ENCODE measurements around the gene IGSF9B. TPM values are rescaled to one million over a fixed set of nuclear protein-coding genes. Genes with fewer than 3 reads are reported as not detected.

The IGSF9B gene
- total and polyA plus RNA-seq, 9 donors, result 4.7 to 17.1 (median 13.4) TPM

DNA sequence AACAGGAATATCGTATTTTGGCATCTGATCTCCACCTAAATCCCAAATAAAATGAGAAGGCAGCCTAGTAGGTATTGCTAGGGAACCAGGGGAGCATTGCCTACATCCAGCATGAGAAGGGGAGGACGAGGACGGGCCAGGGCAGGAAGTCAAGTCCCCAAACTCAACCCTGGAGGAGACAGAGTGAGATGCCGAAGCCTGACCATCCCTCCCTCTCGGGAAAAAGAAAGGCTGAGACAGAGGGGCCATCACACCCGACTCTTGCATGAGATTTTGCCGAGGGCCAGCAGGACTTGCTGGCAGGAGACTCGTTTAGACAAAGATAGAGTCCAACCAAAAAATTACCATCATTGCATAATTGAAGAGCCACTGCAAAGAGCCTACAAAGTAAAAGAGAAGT lies 61.2 kb downstream of the IGSF9B start:
- Histone ChIP-seq H3K4me1 (ENCODE audit: control insufficient read depth, insufficient read depth, low read length) (peaks cover 21% of the 10 kb centered on the region), H3K27ac (ENCODE audit: low read length) (no peak overlapping the region), H3K9me3 (replicated peaks; ENCODE audit: control insufficient read depth, low read depth, low read length) (no peaks in the 10 kb centered on the region), H3K36me3 (ENCODE audit: control insufficient read depth, insufficient read depth, low read length) (no peaks in the 10 kb centered on the region), H3K4me3 (ENCODE audit: low read length) (no peak overlapping the region), H3K27me3 (ENCODE audit: control insufficient read depth, insufficient read depth, low read length) (peaks cover 9% of the 10 kb centered on the region)
- WGBS (ENCODE audit: insufficient coverage), result 54% methylated on average over 4 of the region's 8 CpGs
- no peak for DNase-seq

DNA sequence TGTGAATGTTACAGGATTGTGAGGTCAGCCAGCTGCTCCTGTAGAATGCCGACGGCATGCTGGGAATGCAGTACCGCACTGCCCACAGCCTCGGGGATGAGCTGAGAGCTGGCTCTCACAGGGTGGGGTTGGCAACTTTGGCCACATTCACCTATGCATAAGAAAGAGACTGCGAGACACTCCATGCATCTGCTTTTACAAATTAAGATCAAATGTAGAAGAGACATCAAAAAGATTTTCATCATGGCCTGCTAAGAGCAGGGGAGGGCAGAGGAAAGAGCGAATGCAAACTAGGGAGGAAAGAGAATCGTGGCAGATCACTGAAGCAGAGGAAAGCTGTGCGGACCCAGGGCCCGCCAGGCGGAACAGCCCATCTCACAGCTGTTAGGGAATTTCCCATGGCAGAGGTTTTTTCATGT lies 61.7 kb downstream of the IGSF9B start:
- H3K9me3 ChIP-seq (replicated peaks; ENCODE audit: control insufficient read depth, low read depth, low read length), result no peaks in the 10 kb centered on the region
- H3K27ac ChIP-seq (ENCODE audit: low read length), result no peak overlapping the region
- DNase-seq, result peak; percentile 30
- 16% methylated on average over 5 of the region's 10 CpGs for WGBS (ENCODE audit: insufficient coverage)
- H3K4me1 ChIP-seq (ENCODE audit: control insufficient read depth, insufficient read depth, low read length), result peaks cover 21% of the 10 kb centered on the region
- H3K4me3 ChIP-seq (ENCODE audit: low read length), result no peak overlapping the region
- H3K36me3 ChIP-seq (ENCODE audit: control insufficient read depth, insufficient read depth, low read length), result no peaks in the 10 kb centered on the region
- H3K27me3 ChIP-seq (ENCODE audit: control insufficient read depth, insufficient read depth, low read length), result peaks cover 10% of the 10 kb centered on the region

DNA sequence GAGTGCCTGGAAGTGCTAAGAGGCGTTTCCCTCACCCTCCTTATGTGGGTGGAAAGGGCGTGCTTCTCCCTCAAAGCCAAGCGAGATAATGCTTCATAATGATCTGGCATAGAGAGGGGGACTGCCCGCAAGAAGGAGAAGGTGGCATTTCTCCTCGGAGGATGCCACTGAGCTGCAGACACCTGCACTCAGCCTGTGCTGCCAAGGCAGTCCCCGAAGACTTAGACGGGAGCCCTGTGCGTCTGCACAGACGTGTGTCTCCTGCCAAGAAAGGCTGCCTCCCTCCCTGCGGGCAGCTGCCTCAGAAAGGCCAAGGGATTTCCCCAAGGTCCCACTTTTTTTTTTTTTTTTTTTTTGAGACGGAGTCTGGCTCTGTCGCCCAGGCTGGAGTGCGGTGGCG lies 63.4 kb downstream of the IGSF9B start:
- peaks cover 21% of the 10 kb centered on the region for H3K4me1 ChIP-seq (ENCODE audit: control insufficient read depth, insufficient read depth, low read length)
- H3K27me3 ChIP-seq (ENCODE audit: control insufficient read depth, insufficient read depth, low read length), result peaks cover 10% of the 10 kb centered on the region
- DNase-seq, result no peak
- no peaks in the 10 kb centered on the region for H3K36me3 ChIP-seq (ENCODE audit: control insufficient read depth, insufficient read depth, low read length)
- no peaks in the 10 kb centered on the region for H3K9me3 ChIP-seq (replicated peaks; ENCODE audit: control insufficient read depth, low read depth, low read length)
- H3K27ac ChIP-seq (ENCODE audit: low read length), result no peak overlapping the region
- 69% methylated on average over 8 of the region's 14 CpGs for WGBS (ENCODE audit: insufficient coverage)
- no peak overlapping the region for H3K4me3 ChIP-seq (ENCODE audit: low read length)

DNA sequence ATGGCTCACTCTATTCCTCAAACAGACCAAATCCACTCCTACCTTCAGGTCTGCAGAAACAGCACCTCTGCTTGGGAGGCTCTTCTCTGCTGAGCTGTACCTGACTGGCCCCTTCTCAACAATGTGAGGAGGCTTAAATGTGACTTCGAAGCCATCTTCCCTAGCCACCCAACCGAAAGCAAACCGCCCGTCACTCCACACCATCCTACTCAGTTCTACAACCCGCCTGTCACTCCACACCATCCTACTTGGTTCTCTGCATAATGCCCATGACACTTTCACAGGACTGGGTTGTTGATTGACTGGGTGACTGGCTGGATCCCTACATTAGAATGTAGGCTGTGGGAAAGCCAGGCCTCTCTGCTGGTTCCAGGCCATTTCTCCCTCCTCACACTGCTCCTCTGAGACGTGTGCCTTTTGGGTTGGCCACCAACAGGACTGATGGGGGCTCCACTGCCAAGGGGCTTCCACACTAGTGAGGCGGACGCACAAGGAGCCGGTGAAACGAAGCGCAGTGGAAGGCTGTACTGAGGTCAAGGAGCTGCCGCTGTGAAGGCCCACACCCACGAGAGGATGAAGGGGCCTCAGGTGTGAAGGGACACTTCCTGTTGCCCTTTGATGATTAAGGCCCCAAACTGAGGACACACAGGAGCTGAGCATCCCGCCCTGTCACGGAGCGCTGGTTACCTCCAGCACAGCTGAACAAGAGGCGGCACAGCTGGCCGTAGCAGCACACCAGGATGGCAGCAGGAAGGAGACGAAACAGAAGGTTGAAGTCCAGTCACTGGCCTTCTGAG lies 64.0 kb downstream of the IGSF9B start:
- WGBS (ENCODE audit: insufficient coverage), result 82% methylated on average over 13 of the region's 19 CpGs
- Histone ChIP-seq H3K27me3 (ENCODE audit: control insufficient read depth, insufficient read depth, low read length) (peaks cover 10% of the 10 kb centered on the region), H3K9me3 (replicated peaks; ENCODE audit: control insufficient read depth, low read depth, low read length) (no peaks in the 10 kb centered on the region), H3K4me3 (ENCODE audit: low read length) (no peak overlapping the region), H3K27ac (ENCODE audit: low read length) (no peak overlapping the region), H3K4me1 (ENCODE audit: control insufficient read depth, insufficient read depth, low read length) (peaks cover 21% of the 10 kb centered on the region), H3K36me3 (ENCODE audit: control insufficient read depth, insufficient read depth, low read length) (no peaks in the 10 kb centered on the region)
- no peak for DNase-seq

DNA sequence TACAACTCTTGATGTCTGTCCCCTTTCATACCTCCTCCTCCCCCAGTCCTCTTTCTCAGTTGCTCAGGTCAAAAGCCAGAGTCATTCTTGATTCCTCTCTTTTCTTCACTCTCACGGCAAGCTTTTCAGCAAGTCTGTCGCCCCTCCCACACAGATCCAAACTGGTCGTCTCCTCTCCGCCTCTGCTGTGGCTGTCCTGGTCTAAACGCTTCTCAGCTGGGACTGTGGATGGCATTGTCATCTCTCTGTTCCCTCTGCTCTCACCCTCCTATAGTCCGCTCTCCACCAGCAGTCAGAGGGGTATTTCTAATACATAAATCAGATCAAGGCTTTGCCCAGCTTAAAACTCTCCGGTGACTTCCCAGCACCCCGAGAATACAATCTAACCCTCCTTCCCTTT lies 64.6 kb downstream of the IGSF9B start:
- H3K36me3 ChIP-seq (ENCODE audit: control insufficient read depth, insufficient read depth, low read length), result no peaks in the 10 kb centered on the region
- peaks cover 10% of the 10 kb centered on the region for H3K27me3 ChIP-seq (ENCODE audit: control insufficient read depth, insufficient read depth, low read length)
- H3K27ac ChIP-seq (ENCODE audit: low read length), result no peak overlapping the region
- H3K9me3 ChIP-seq (replicated peaks; ENCODE audit: control insufficient read depth, low read depth, low read length), result no peaks in the 10 kb centered on the region
- peaks cover 21% of the 10 kb centered on the region for H3K4me1 ChIP-seq (ENCODE audit: control insufficient read depth, insufficient read depth, low read length)
- DNase-seq, result no peak
- H3K4me3 ChIP-seq (ENCODE audit: low read length), result no peak overlapping the region
- 55% methylated on average over 8 of the region's 8 CpGs for WGBS (ENCODE audit: insufficient coverage)

DNA sequence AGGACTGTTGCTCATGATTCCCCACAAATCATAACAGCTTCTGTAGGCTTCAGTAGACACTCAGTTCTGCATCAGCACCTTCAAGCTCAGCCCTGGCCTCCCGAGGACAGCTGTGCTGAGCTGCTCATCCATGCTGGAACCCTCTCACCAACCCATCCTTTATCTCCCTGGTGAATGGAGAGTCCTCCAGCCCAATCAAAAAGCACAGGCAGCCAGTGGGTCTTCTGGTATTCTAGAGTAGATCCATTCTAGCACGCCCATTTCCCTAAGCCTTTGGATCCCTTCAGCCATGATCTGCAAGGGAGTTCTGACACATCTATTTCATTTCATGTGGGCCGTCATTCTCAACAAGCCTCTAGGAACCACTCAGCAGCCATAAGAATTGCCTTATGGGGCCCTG lies 66.9 kb downstream of the IGSF9B start:
- Histone ChIP-seq H3K36me3 (ENCODE audit: control insufficient read depth, insufficient read depth, low read length) (no peaks in the 10 kb centered on the region), H3K9me3 (replicated peaks; ENCODE audit: control insufficient read depth, low read depth, low read length) (no peaks in the 10 kb centered on the region), H3K4me1 (ENCODE audit: control insufficient read depth, insufficient read depth, low read length) (peaks cover 9% of the 10 kb centered on the region), H3K27ac (ENCODE audit: low read length) (no peak overlapping the region), H3K27me3 (ENCODE audit: control insufficient read depth, insufficient read depth, low read length) (peaks cover 15% of the 10 kb centered on the region), H3K4me3 (ENCODE audit: low read length) (no peak overlapping the region)
- 69% methylated on average over 2 of the region's 3 CpGs for WGBS (ENCODE audit: insufficient coverage)
- no peak for DNase-seq

DNA sequence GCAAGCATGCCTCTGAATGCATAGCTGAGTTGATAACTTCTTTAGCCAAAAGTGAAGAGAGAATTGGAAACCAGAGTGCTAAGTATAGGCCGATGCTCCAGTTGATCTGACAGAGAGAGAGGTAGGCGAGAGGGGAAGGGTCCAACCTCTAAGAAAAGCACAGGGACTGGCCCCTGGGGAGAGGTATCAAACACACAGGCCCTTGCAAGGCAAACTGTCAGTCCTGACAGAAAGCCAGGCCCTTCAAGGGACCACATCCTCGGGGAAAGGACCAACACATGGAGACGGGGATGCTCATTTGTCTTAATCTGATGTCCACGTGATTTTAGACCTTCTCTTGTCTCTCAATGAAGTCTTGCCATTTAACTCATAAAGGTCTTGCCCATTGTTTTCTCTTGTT lies 67.6 kb downstream of the IGSF9B start:
- no peak for DNase-seq
- Histone ChIP-seq H3K27ac (ENCODE audit: low read length) (no peak overlapping the region), H3K36me3 (ENCODE audit: control insufficient read depth, insufficient read depth, low read length) (no peaks in the 10 kb centered on the region), H3K9me3 (replicated peaks; ENCODE audit: control insufficient read depth, low read depth, low read length) (no peaks in the 10 kb centered on the region), H3K4me1 (ENCODE audit: control insufficient read depth, insufficient read depth, low read length) (peaks cover 3% of the 10 kb centered on the region), H3K4me3 (ENCODE audit: low read length) (no peak overlapping the region), H3K27me3 (ENCODE audit: control insufficient read depth, insufficient read depth, low read length) (peaks cover 15% of the 10 kb centered on the region)
- WGBS (ENCODE audit: insufficient coverage), result 67% methylated on average over 5 of the region's 5 CpGs

DNA sequence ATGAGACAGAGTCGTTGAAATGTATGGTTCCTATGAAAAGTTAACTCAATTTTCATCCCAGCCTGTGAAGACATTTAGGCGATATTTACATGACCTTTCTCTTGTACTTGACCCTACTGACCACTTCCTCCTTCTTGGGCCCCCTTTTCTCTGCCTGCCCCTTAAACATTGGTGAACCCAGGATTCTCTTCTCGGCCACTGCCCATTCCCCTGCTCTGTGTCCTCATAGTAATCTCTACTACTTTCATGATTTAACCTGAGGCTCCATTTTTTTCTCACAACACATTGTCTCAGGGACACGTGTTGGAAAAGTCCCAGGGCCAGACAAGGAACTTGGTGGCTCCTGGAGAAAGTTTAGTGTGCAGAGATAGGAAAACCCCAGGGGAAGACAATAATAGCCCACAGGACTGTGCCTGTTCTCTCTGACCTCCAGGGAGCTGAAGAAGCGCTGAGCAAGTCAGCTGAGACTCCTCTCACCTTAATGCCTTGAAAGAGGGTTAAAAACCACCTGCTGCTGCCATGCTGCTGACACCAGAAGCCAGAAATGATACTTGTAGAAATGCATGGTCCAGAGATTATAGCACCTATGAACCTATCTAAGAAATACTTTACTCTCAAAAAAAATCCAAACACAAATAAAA lies 69.0 kb downstream of the IGSF9B start:
- no peaks in the 10 kb centered on the region for H3K36me3 ChIP-seq (ENCODE audit: control insufficient read depth, insufficient read depth, low read length)
- 63% methylated on average over 3 of the region's 5 CpGs for WGBS (ENCODE audit: insufficient coverage)
- no peaks in the 10 kb centered on the region for H3K4me1 ChIP-seq (ENCODE audit: control insufficient read depth, insufficient read depth, low read length)
- no peak for DNase-seq
- no peaks in the 10 kb centered on the region for H3K9me3 ChIP-seq (replicated peaks; ENCODE audit: control insufficient read depth, low read depth, low read length)
- H3K4me3 ChIP-seq (ENCODE audit: low read length), result no peak overlapping the region
- no peak overlapping the region for H3K27ac ChIP-seq (ENCODE audit: low read length)
- H3K27me3 ChIP-seq (ENCODE audit: control insufficient read depth, insufficient read depth, low read length), result peaks cover 13% of the 10 kb centered on the region

DNA sequence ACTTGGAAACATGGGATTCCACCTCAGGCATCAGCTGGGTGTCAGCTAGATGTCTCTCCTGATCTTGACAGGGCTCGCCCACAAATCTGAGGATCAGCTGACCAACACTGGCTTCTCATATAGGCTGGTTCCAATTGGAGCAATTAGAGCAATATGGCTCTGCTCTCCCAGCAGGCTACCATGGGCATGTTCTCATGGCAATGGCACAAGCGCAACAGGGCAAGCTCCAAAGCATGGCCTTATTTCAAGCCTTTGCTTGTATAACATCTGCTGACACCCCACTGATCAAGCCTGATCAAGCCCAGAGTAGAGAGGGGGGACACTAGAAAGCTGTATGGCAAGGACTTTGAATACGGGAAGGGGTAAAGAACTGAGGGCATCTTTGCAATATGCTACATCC lies 70.7 kb downstream of the IGSF9B start:
- Histone ChIP-seq H3K4me1 (ENCODE audit: control insufficient read depth, insufficient read depth, low read length) (no peaks in the 10 kb centered on the region), H3K4me3 (ENCODE audit: low read length) (no peak overlapping the region), H3K9me3 (replicated peaks; ENCODE audit: control insufficient read depth, low read depth, low read length) (no peaks in the 10 kb centered on the region), H3K27me3 (ENCODE audit: control insufficient read depth, insufficient read depth, low read length) (peaks cover 9% of the 10 kb centered on the region), H3K27ac (ENCODE audit: low read length) (no peak overlapping the region), H3K36me3 (ENCODE audit: control insufficient read depth, insufficient read depth, low read length) (no peaks in the 10 kb centered on the region)
- WGBS (ENCODE audit: insufficient coverage), result 85% methylated on average over 2 of the region's 3 CpGs
- no peak for DNase-seq

DNA sequence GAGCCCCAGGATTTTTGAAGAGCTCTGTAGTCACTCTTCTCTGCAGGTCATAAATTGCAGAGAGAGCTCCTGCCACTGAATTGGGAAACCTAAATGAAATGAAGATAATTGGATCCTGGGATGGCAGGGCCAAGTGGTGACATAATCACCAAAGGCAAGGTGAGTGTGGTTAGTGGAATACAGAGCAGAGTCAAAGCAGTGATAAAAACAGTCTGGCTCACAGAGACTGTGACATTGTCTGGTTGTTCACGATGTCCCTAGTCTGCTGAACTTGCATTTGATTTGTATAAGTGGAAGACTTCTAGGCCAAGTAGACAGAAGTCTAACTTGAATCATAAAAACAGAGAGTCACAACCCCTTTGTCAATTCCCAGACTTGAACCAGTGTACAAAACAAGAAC lies 84.6 kb downstream of the IGSF9B start:
- no peak for DNase-seq
- no peak overlapping the region for H3K4me3 ChIP-seq (ENCODE audit: low read length)
- H3K4me1 ChIP-seq (ENCODE audit: control insufficient read depth, insufficient read depth, low read length), result no peaks in the 10 kb centered on the region
- no peaks in the 10 kb centered on the region for H3K27me3 ChIP-seq (ENCODE audit: control insufficient read depth, insufficient read depth, low read length)
- H3K9me3 ChIP-seq (replicated peaks; ENCODE audit: control insufficient read depth, low read depth, low read length), result no peaks in the 10 kb centered on the region
- no CpG with 5 or more reads among the region's 1 CpG for WGBS (ENCODE audit: insufficient coverage)
- no peaks in the 10 kb centered on the region for H3K36me3 ChIP-seq (ENCODE audit: control insufficient read depth, insufficient read depth, low read length)
- H3K27ac ChIP-seq (ENCODE audit: low read length), result no peak overlapping the region
